GM12801 (cell line): ENCODE results near the gene CNOT1.

Experiments
- TF ChIP-seq, protein P1 (sequence below): IDR thresholded peaks from one replicate; pipeline ENCODE4 v1.5.1; 2011; ENCODE audit warnings: control low read depth; ENCODE audit not compliant: insufficient read length; ENCODE audit errors: extremely low read depth

CNOT1 gene

DNA sequence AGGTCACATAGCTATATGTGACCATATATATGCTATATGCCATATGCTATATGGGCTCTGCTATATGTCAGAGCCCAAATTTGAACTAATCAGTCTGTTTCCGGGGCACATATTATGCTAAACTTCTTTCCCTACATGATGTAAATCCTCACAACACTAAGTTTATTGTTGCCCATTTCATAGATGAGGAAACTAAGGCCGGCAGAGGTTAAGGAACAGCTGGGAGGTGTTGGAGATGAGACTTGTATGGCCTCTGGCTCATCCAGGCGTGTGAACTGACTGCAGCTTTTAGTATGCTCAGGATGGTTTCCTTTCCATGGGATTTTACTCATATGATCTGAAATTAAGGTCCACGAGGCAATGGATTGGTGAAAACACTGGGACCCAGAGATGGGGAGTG lies 17.5 kb upstream of the CNOT1 start:
- TF ChIP-seq, protein P1, sequence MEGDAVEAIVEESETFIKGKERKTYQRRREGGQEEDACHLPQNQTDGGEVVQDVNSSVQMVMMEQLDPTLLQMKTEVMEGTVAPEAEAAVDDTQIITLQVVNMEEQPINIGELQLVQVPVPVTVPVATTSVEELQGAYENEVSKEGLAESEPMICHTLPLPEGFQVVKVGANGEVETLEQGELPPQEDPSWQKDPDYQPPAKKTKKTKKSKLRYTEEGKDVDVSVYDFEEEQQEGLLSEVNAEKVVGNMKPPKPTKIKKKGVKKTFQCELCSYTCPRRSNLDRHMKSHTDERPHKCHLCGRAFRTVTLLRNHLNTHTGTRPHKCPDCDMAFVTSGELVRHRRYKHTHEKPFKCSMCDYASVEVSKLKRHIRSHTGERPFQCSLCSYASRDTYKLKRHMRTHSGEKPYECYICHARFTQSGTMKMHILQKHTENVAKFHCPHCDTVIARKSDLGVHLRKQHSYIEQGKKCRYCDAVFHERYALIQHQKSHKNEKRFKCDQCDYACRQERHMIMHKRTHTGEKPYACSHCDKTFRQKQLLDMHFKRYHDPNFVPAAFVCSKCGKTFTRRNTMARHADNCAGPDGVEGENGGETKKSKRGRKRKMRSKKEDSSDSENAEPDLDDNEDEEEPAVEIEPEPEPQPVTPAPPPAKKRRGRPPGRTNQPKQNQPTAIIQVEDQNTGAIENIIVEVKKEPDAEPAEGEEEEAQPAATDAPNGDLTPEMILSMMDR, result no peak

DNA sequence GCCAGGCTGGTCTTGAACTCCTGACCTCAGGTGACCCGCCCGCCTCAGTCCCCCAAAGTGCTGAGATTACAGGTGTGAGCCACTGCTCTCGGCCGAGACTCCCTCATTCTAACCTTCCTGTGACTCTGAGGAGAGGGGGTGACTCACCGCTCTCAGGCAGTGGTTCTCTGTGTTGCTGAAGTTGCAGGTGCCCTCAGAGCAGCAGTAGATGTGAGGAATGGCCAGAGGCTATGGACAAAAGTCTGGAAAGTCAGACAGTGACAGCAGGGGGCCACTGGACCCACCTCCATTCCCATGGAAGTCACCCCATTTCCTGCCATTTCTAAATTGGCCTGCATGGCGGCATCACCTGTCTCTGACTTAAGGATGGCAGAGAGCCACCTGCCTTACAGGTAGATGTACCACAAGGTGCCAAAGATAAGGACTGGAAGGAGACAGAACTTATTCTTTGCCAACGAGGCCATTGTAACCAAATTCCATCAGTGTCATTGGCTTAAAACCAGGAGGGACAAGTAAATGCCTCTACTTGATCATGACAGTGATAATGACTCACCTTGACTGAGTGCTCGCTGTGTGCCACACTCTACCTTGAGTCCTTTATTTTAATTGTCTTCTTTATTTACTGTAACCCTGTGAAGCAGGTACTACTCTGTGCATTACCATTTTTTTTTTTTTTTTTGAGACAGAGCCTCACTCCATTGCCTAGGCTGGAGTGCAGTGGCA lies 15.3 kb upstream of the CNOT1 start:
- TF ChIP-seq, protein P1, result no peak

DNA sequence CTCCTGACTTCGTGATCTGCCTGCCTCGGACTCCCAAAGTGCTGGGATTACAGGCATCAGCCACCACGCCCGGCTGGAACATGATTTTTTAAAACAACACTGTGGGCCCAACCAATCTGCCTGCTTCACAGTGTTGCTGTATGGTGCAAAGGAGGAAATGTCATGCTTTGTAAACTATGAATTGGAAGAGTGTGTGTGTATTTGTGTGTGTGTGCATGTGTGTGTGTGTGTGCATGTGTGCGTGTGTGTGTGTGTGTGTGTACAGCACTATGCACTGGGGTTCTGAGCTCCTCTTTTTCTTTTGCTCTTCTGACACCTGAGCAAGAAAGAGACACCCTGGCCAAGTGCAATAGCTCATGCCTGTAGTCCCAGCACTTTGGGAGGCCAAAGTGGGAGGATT lies 14.5 kb upstream of the CNOT1 start:
- TF ChIP-seq, protein P1, result no peak

DNA sequence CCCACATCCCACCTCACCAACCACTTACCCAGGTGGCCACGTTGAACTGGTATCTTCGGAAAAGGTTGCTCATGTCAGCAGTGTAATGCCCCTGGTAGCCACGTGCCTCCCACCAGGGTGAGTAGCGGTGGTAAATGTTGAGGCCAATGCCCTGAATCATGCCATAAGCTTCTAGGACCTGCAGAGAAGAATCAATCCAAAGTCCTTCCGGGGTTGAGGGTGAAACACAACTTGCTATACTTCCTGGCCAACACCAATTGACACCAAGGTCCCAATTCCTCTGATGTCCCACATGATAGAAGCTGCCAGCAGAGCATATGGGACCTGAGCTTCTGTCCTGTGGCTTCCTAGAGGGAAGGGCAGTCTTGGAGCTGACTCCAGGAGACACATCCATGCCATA lies 11.3 kb upstream of the CNOT1 start:
- TF ChIP-seq, protein P1, result no peak

DNA sequence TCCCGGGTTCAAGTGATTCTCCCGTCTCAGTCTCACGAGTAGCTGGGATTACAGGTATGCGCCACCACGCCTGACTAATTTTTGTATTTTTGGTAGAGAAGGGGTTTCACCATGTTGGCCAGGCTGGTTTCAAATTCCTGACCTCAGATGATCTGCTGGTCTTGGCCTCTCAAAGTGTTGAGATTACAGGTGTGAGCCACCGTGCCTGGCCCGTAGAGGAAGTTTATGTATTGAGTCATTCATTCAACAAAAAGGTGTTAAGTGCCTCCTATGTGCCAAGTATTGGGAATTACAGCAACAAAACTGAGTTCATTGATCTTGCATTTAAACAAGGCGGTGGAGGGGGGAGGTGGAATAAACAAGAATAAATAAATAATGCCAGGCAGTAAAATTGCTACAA lies 10.2 kb upstream of the CNOT1 start:
- TF ChIP-seq, protein P1, result no peak

DNA sequence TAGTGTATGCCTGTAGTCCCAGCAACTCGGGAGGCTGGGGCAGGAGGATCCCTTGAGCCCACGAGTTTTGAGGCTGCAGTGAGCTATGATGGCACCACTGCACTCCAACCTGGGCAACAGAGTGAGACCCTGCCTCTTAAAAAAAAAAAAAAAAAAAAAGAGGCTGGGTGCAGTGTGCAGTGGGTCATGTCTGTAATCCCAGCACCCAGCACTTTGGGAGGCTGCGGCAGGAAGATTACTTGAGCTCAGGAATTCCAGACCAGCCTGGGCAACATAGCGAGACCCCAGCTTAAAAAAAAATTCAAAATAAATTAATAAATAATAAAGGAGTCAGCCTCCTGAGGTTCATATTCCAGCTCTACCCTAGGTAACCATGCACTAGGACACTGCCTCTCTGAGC lies 9.6 kb upstream of the CNOT1 start:
- TF ChIP-seq, protein P1, result no peak

DNA sequence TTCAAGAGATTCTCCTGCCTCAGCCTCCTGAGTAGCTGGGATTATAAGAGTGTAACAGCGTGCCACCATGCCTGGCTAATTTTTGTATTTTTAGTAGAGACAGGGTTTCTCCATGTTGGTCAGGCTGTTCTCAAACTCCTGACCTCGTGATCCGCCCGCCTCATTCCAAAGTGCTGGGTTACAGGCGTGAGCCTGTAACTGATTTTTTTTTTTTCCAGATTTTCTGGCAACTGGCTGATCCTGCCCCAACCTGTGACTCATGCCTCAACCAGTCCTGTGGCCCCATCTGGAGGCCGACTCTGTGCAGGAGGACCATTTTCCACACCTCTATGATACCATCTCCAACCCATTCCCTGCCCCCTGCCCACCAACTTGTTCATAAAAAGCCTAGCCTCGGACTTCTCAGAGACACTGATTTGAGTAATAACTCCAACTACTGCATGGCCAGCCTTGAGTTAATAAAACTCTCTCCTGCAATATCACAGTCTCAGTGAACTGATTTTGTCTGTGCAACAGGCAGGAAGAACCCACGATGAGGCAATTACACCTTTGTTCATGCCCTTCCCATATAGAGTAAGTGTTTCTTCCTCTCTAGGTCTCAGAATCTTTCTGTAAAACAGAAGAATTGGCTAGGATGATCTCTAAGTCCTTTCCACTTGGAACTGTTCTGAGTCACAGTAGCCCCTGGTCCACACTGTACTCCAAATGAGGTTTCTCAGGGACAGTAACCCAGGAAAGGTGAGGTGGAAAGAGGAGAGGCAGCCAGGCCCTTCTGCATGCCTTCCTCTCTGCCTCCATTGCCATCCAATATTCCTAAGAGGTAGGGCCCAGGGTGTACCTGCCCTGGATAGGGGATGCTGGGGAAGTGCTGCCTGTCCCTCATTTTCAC lies 8.8 kb upstream of the CNOT1 start:
- TF ChIP-seq, protein P1, result no peak
